ENCODE measurements around the gene SVOPL. TPM values are rescaled to one million over a fixed set of nuclear protein-coding genes. Genes with fewer than 3 reads are reported as not detected.
"Not testable (repeated sequence)": the region's sequence is repeated elsewhere in the genome, so short reads cannot be mapped to it uniquely, and the experiment has no call there.

The SVOPL gene
- total RNA-seq, 1 donor from 2014 or later, result 0.81 TPM

DNA sequence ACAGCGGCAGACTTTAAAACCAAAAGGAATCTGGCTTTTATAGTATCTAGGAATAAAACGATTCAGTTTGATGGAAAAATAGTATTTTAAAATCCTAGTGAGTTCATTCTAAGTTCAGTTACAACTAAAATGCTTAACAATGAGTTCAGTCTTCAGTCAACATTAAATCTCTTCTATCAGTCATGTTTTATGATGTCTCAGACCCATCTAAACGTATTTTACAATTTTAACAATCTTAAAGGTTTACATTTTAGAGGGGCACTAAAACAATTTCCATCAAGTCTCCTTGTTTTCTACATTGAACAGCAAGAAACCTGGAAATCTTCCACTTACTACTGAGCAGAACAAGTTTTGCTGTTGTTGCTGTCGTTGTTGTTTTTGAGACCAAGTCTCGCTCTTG is 10.0 kb downstream of the SVOPL start:
- H3K27ac ChIP-seq, result no peak overlapping the region
- DNase-seq (no peak), ATAC-seq (no peak)
- TF ChIP-seq, protein P1, sequence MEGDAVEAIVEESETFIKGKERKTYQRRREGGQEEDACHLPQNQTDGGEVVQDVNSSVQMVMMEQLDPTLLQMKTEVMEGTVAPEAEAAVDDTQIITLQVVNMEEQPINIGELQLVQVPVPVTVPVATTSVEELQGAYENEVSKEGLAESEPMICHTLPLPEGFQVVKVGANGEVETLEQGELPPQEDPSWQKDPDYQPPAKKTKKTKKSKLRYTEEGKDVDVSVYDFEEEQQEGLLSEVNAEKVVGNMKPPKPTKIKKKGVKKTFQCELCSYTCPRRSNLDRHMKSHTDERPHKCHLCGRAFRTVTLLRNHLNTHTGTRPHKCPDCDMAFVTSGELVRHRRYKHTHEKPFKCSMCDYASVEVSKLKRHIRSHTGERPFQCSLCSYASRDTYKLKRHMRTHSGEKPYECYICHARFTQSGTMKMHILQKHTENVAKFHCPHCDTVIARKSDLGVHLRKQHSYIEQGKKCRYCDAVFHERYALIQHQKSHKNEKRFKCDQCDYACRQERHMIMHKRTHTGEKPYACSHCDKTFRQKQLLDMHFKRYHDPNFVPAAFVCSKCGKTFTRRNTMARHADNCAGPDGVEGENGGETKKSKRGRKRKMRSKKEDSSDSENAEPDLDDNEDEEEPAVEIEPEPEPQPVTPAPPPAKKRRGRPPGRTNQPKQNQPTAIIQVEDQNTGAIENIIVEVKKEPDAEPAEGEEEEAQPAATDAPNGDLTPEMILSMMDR (IDR thresholded peaks at IDR 0.05), result no peak
- H3K27me3 ChIP-seq, result no peaks in the 10 kb centered on the region
- intact Hi-C loops (cut with DNase I), result no loop called here
- H3K36me3 ChIP-seq, result no peaks in the 10 kb centered on the region
- H3K4me3 ChIP-seq, result no peak overlapping the region
- no peaks in the 10 kb centered on the region for H3K4me1 ChIP-seq
- H3K9me3 ChIP-seq, result no peaks in the 10 kb centered on the region

DNA sequence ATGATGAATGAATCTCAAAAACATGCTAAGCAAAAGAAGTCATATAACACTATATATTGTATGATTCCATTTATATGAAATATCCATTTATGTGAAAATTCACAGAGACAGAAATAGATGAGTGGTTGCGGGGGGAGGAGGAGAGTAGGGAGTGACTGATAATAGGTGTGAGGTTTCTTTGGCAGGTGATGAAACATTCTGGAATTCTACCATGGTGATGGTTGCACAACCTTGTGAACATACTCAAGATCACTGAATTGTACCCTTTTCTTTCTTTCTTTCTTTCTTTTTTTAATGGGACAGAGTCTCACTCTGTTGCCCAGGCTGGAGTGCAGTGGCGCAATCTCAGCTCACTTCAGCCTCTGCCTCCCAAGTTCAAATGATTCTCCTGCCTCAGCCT is 10.7 kb downstream of the SVOPL start:
- Histone ChIP-seq H3K4me1 (no peaks in the 10 kb centered on the region), H3K9me3 (no peaks in the 10 kb centered on the region), H3K4me3 (no peak overlapping the region), H3K27me3 (no peaks in the 10 kb centered on the region), H3K36me3 (no peaks in the 10 kb centered on the region), H3K27ac (no peak overlapping the region)
- TF ChIP-seq, protein P1 (IDR thresholded peaks at IDR 0.05), result no peak
- ATAC-seq (no peak), DNase-seq (no peak)
- intact Hi-C loops (cut with DNase I), result no loop called here

DNA sequence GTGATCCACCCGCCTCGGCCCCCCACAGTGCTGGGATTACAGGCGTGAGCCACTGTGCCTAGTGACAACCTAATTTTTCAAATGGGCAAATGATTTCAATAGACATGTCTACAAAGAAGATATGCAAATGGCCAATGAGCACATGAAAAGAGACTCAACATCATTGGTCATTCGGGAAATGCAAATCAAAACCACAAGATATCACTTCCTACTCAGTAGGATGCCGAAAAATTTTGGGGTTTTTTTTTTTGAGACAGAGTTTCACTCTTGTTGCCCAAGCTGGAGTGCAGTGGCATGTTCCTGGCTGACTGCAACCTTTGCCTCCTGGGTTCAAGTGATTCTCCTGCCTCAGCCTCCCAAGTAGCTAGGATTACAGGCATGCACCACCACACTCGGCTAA is 13.1 kb downstream of the SVOPL start:
- H3K4me1 ChIP-seq; H3K4me3 ChIP-seq; intact Hi-C loops (cut with DNase I); ATAC-seq; DNase-seq; H3K9me3 ChIP-seq; H3K36me3 ChIP-seq; H3K27me3 ChIP-seq; H3K27ac ChIP-seq: not testable (repeated sequence)

DNA sequence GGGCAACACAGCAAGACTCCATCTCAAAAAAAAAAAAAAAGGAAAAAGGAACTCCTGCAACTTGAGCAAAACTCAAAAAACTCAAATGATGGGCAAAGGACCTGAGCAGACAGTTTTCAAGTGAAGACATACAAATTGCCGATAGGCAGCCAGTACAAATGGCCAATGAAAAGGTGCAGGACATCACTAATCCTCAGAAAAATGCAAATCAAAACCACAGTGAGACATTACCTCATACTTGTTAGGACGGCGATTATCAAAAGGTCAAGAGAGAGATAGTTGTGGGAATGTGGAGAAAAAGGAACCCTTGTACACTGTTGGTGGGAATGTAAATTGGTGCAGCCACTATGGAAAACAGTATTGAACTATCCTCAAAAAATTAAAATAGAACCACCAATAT is 16.8 kb downstream of the SVOPL start:
- Histone ChIP-seq H3K9me3 (no peaks in the 10 kb centered on the region), H3K36me3 (no peaks in the 10 kb centered on the region), H3K27ac (no peak overlapping the region), H3K4me3 (no peak overlapping the region), H3K27me3 (no peaks in the 10 kb centered on the region), H3K4me1 (no peaks in the 10 kb centered on the region)
- TF ChIP-seq, protein P1 (IDR thresholded peaks at IDR 0.05), result no peak
- ATAC-seq (no peak), DNase-seq (no peak)
- intact Hi-C loops (cut with DNase I), result no loop called here

DNA sequence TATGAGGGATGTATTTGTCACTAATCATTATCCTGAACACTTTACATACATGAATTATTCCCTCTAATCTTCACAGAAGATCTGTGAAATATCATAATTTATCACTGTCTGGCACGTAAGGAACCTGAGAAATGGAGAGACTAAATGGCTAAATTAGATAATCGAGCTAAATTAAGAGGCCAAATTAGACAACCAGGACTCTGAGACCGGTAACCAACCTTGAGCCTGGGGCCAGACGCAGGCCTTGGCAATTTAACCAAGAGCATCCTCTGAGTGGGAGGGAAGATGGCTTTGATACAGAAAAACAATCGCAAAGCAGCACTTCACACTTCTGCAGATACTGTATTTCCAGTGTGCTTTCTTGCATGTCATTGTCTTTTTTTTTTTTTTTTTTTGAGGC is 21.4 kb downstream of the SVOPL start:
- H3K27me3 ChIP-seq, result no peaks in the 10 kb centered on the region
- TF ChIP-seq, protein P1 (IDR thresholded peaks at IDR 0.05), result no peak
- ATAC-seq, result no peak
- no peaks in the 10 kb centered on the region for H3K4me1 ChIP-seq
- no peaks in the 10 kb centered on the region for H3K36me3 ChIP-seq
- intact Hi-C loops (cut with DNase I), result no loop called here
- no peak for DNase-seq
- no peaks in the 10 kb centered on the region for H3K9me3 ChIP-seq
- no peak overlapping the region for H3K4me3 ChIP-seq
- no peak overlapping the region for H3K27ac ChIP-seq

DNA sequence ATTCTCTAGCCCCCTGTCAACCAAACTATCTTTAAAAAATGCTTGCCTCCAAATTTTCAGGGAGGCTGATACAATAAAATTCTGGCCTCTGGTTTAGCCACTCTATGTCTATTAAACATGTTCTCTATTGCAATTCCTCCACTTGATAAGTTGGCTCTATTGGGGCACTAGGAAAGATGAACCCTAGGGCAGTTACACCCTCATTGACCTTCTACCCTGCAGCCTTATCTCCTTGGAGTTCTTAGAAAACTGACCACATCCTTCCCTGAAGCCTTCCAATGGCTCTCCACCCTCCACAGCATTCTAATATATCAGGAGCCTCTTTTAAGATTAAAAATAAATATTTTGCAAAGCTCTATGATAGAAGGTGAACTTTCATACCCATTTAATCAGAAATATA is 30.6 kb downstream of the SVOPL start:
- H3K36me3 ChIP-seq, result no peaks in the 10 kb centered on the region
- TF ChIP-seq, protein P1 (IDR thresholded peaks at IDR 0.05), result no peak
- DNase-seq (no peak), ATAC-seq (no peak)
- no peaks in the 10 kb centered on the region for H3K9me3 ChIP-seq
- no peak overlapping the region for H3K4me3 ChIP-seq
- intact Hi-C loops (cut with DNase I), result no loop called here
- H3K27ac ChIP-seq, result no peak overlapping the region
- no peaks in the 10 kb centered on the region for H3K4me1 ChIP-seq
- H3K27me3 ChIP-seq, result no peaks in the 10 kb centered on the region

All from upper lobe of right lung (tissue), 1 donor.